ENCODE measurements around the gene DEPDC5.
"Not testable (repeated sequence)": the region's sequence is repeated elsewhere in the genome, so short reads cannot be mapped to it uniquely, and the experiment has no call there.

- not testable (repeated sequence) for TF ChIP-seq CTCF (IDR thresholded peaks at IDR 0.05); EZH2 (IDR thresholded peaks at IDR 0.05; ENCODE audit: borderline replicate concordance, insufficient read depth, low read depth, low read length, poor library complexity, severe bottlenecking)
Measured at GRCh38 chr22:31758860-31759259, 5.0 kb downstream of the DEPDC5 start.

Measured in B cell (primary cell).